H1 (cell line): ENCODE results near the gene CMSS1.

Experiments
- EZH2 ChIP-seq: fragments of 200-600 bp; sonication (generic); IDR thresholded peaks from 2 replicates; pipeline ENCODE4 v1.7.1; 2012; ENCODE audit warnings: low read depth, mild to moderate bottlenecking, moderate library complexity, low read length, inconsistent platforms; ENCODE audit not compliant: severe bottlenecking
- GABPA ChIP-seq: IDR thresholded peaks from 2 replicates; pipeline ENCODE4 v1.6.1; 2011; ENCODE audit warnings: mild to moderate bottlenecking, low read length, moderate library complexity, borderline replicate concordance; ENCODE audit not compliant: insufficient read depth
- HDAC2 ChIP-seq, 2 experiments: fragments of 300-600 bp in 1 of 2; sonication (generic) in 1 of 2; IDR thresholded peaks; 2 replicates each; pipeline ENCODE4 v1.6.1; 2011 to 2012; ENCODE audit warnings: low read depth in 2 of 2, low read length in 2 of 2, mild to moderate bottlenecking in 2 of 2, moderate library complexity in 2 of 2, borderline replicate concordance in 1 of 2, inconsistent platforms in 1 of 2
- RBBP5 ChIP-seq: IDR thresholded peaks from 2 replicates; pipeline ENCODE4 v1.7.1; 2012; ENCODE audit warnings: low read depth, mild to moderate bottlenecking, inconsistent platforms, low read length, moderate library complexity, borderline replicate concordance

GRCh38 chr3:99863002-99863401 lies 45.3 kb downstream of the CMSS1 start:
- TF ChIP-seq GABPA (no peak), HDAC2 (IDR thresholded peaks at IDR 0.05; ENCODE audit: borderline replicate concordance in 1 of 2, low read depth in 2 of 2, low read length in 2 of 2) (no peak), EZH2 (no peak), RBBP5 (no peak)
